HG02840 (cell line): ENCODE data around the gene ABLIM1.

Experiments used
- ATAC-seq: cut with Tn5 transposase; IDR thresholded peaks from one replicate; pipeline ENCODE4 v1.9.1; 2021; ENCODE audit warnings: mild to moderate bottlenecking, moderate library complexity, moderate number of reproducible peaks; ENCODE audit not compliant: unreplicated experiment, low FRiP score

ABLIM1 gene

DNA sequence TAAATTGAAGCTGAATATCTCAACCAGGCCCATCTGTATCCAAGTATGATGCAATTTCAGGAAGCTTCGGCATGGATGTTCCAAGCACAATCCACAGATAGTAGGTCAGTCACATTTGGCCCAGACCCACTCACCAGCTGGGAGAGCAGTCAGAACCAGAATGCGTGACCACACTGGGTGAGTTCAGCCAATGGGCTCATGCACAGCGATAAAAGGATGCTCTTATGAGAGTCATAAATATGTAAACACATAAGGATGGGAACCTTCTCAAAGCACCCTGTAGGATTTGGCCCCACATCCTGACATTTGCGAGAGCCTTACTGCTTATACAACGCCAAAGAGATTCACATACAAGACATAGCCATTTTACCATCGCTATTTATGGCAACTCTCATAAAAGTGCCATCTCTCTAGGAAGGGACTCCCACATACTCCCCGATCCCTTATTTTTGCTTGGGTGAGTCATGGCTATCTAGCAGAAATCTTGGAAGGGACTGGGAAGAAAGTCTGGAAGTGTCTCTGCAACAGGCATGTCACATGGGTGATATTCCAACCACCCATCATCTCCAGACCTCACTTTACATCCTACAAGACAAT lies 256.8 kb downstream of the ABLIM1 start:
- ATAC-seq: no peak

DNA sequence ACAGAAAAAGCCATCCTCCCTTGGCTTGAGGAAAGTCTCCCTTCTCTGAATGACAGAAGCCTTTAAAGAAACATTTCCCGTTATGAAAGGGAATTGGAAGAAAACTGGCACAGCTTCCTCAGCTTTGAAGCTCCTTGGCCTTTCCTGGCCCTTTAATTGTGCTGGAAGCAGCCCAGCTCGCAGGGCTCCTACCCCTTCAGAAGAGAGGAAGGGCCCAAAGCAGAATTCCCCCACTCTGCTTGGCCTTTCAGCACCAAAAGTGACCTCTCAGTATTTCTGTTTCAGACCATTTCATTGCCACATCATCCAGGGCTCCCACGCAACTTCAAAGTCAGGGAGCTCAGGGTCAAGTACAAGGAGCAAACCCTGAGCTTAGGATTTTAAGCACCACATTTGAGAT lies 258.0 kb downstream of the ABLIM1 start:
- no peak for ATAC-seq

DNA sequence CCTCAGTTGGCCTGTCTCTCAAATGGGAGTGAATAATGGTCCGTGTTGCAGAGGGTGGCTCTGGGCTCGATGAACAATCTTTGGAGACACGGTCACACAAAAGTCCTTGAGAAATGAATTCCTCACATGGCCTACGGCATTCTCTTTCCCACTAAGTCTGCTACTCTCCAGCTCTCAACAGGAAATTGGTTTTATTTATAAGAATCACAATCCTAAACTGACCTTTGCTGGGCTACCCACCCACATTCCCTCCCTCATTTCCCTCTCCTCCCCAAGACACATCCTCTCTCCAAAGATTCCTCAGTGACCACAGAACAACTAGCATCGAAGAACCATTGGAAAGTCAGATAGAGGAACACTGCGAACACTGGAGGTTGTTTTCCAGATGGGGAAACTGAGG lies 258.5 kb downstream of the ABLIM1 start:
- ATAC-seq: no peak

DNA sequence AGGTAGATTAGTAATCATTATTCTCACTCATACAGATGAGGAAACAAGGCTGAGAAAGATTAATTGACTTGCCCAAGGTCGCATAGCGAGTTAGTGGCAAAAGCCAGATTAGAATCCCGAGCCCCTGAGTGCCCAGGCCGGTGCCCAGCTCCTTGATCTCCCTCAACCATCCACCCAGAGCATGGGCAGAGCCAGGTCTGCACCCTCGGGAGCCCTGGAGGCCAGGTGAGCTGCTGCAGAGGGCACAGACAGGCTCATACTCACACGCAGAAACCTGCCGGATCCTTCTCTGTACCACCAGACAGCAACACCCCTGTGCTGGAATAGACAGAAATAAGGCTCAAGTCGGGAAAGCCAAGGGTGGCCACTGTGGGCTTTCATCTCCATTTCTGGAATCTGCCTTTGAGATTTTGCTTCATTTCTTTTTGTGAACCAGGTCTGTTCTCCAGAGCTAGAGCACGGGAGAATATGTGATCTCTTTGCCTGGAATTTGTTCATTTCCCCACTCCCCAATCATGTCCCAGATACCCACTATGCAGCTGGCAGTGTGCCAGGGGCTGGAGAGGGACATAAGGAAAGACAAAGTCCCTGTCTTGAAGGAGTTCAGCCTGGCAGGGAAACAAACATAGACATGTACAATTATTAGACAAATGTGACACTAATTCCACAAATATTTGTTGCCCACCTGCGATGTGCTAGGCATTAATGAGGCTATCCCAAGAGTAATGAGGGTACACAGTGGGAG lies 259.3 kb downstream of the ABLIM1 start:
- ATAC-seq: no peak

DNA sequence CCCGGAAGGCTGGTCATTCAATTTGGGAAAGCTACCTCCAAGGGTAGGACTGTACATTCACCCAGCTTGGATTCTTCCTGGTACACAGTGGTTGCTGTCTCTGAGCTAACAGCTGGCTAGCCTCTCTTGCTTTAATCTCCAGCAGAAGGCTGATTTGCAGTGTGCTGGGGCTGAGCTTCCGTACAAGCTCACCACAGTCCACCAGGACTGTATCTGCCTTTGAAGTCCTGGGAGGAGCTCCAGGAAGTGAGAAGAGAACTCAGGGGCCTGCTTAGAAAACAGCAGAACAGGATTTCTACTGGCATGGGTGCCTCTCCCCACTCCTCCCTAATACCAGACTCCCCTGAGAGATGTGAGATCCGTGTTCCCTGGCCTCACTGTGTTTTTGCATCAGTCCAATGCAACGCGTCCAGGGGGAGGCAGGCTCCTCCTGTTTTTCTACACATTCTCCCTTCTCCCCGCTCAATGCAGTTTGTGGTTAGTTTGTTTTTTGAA lies 260.4 kb downstream of the ABLIM1 start:
- ATAC-seq: no peak

DNA sequence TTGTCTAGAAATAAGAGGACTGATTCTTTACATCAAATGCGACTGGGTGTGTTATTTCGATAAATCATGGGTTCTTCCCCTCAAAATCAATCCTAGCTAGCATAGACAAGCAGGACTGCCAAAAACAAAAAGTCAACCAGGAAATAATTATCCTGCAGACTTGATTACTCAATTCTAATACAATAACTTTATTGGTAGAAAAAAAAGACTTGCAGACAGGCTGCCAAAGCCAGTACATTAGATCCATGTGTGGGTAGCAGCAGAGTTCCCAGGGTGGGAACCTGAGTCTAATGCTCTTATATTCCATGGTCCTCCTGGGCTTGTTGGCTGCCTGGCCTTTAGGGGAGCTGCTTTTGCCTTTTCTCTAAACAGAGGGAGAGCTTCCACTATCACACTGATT lies 261.6 kb downstream of the ABLIM1 start:
- ATAC-seq: no peak

DNA sequence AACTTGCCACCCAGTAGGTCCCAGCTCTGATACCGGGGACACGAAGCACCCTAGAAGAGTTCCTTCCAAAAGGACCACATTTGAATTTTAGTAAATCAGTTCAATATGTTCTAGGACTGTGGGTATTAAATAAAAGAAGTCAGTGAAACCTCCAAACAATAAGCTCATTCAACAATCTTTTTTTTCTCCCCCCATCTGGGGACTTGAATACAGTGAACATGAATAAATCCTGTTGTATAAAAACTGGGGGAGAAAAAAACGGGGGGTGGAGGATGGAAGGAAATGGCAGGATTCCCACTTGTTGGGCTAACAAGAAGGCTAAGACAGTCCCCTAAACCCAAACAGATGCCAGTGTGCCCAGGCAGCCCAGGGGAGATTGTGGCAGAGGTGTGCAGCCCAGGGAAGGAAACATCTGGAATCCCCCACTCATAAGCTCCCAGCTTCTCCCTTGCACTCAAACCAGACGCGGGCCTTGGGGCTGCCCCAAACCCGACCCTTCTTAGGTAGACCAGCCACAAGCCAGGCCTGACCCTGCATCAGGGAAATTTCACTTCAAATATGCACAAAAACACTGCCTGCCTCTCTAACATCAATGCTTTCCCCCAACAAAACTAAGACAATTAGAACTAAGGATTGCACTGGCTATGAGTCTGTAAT lies 262.6 kb downstream of the ABLIM1 start:
- ATAC-seq: no peak

DNA sequence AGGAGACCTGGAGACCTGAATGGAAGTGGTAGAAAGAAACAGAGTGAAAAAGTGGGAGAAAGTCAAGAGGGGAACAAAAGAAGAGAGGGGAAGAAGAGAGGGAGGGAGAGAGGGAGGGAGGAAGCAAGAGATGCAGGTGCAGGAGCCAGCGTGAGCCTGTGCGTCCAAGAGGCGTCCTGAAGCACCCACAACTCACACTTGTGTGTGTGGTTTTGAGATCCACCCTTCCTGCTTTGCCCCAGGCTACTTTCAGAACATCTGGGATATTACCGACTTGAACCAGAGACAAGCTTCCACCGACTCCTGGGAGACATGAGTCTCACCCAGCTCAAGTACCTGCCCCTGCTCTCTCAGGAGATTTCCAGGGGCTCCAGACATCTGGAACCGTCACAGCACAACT lies 263.5 kb downstream of the ABLIM1 start:
- no peak for ATAC-seq

DNA sequence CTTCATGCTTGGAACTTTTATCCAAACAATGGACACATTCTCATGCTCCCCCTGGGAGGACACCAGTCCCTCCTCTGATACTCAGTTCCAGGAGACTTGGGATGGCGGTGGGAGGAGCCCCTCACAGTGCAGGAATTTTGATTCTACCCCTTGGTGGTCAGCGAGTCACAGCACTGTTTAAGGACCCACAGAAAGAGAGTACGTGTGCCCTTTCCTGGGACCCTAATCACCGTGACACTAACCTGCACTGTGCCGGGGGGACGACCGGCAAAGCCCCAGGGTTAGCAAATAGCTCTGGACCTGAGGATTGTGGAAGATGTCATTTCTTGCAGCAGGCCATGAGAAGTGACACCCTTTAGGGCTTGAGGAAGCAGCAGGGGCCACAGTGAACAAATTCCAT lies 264.2 kb downstream of the ABLIM1 start:
- no peak for ATAC-seq

DNA sequence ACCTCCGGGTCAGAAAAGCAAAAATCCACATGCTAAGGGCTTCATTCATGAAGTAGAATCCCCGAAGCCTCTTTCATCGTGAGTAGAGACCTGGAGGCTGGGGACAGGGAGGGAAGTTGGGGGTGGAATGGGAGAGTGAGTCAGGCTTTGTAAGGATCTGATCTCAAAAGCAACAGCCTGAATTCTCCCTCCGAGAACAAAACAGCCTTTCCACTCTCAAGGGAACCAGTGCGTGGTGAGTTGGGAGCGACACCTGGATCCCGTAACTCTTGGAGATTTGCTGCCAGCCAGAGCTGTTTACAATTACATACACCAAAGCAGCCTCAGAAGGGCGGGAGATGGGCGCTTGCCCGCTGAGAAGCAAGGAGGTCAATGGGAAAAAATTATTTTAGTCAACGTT lies 264.6 kb downstream of the ABLIM1 start:
- no peak for ATAC-seq

DNA sequence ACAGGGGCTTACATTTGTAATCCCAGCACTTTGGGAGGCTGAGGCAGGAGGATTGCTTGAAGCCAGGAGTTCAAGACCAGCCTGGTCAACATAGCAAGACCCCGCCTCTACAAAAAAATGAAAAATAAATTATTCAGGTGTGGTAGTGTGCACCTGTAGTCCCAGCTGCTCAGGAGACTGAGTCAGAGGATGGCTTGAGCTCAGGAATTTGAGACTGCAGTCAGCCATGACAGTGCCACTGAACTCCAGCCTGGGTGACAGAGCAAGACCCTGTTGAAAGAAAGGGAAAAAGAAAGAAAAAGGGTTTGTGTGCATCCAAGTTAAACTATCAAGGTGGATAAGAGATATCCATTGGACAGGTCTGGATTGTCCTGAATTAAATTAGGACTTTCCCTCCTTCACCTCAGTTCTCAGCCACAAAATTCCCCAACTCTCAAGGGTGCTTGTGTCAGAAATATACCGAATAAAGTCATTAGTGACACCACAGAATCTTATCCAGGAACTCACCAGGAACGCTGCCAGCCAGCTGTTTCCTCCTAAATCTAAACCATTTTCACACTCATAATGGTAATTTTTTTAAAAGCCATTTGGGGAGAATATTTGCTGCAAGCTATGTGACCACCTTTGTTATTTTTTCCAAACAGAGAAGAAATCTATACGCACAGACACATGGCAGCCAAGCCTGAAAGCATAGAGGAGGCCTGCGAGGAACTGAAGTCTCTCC lies 265.8 kb downstream of the ABLIM1 start:
- ATAC-seq: no peak

DNA sequence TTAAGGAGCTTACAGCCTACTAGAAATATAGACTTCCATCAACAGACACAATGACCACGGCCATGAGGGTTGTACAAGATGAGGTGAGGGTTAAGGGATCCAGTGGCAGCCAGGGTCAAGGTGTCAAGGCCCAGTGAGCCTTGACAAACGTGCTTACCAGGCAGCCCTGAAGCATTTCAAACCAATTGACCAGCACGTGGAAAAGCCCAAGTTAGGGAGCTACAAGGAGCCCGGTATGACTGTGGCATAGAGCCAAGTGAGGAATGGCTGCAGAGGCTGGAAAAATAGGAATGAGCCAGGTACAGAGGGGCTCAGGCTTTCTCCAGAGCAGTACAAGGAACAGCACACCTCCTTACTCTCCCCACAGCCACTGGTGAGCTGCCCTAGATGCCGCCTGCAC lies 266.5 kb downstream of the ABLIM1 start:
- ATAC-seq: no peak

DNA sequence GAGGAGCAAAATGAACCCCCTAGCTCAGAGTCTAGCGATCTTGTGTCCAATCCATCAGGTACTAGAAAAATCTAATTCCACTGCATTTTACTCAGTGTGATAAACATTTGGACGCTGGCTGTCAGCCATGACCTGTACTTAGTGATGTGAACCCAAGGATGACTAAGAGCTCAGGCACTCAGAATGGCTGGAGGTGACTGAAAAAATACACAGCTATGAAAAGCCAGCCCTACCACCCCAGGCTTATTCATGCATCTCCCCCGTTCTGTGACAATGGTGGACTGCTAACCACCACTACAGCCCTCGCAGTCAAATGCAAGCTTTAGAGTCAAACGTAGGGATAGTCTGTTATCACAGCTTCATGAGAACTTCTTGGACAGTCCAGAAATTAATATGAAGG lies 268.6 kb downstream of the ABLIM1 start:
- no peak for ATAC-seq

DNA sequence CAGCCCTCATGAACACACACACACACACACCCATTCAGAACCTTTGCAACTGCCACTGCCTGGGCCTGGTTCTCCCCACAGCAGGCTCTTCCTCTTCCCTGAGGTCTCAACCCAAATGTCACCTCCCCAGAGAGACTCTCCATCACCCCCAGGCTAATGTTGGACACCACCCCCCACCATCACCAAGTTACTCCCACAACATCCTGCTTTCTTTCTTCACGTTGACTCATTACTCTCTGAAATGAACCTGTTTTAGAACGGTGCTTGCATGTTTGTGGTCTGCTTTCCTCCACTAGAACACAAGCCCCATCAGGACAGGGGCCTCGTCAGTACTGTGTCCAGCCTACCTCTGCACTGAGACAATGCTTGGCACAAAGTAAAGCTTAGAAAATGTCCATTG lies 269.8 kb downstream of the ABLIM1 start:
- no peak for ATAC-seq

DNA sequence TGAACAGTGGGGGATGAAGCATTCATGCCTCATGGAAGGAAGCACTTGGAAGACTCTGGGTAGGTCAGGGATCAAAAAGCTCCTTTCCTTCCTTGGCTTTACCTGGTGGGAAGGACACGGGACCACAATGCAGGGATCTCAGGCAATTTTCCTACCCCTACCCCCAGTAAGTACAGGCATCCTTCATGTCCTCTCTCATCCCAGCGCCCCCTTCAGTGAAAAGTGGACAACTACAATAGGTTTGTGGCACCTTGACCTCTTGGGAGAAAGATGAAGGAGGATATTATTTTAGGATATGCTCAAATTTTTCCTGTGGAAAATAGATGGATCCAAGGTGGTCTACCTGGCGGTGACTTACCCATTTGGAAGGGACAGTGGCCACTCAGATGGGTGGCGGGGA lies 270.3 kb downstream of the ABLIM1 start:
- ATAC-seq: no peak

DNA sequence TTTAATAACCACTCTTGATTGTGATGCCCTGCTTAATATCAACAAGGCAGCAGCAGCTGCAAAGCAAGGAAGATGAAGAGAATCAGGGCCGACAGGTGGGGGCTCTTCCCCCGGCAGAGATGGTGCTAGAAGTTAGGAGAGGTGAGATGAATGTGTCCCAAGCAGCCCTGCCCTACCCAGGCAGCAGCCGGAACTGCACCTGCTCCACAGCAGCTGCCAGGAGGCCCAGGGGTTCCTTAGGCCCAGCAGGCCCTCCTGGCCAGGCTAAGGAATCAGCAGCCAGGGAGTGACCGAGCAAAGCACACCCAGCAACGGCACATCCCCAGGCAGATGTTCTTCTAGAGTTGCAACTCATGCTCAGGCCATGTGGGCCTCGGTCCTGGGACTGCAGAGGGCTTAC lies 271.6 kb downstream of the ABLIM1 start:
- ATAC-seq: no peak

DNA sequence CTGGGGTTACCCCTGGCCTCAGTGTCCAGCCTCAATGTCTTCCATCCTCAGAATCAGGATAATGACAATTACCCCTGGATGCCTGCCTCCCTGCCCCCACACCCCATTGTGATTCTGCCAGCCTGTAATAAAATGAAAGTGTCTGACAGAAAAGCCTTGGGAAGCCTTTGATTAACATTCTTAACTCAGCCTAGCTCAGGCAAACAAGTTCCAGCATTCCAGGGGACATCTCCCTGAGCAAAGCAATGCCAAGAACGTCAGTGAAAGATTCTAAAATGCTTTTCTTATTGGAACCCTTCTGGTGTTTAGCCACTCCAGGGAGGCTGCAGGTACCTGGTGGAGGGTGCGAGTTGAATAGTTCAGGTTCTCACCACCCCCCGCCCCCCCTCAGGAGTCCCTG lies 272.5 kb downstream of the ABLIM1 start:
- ATAC-seq: no peak

DNA sequence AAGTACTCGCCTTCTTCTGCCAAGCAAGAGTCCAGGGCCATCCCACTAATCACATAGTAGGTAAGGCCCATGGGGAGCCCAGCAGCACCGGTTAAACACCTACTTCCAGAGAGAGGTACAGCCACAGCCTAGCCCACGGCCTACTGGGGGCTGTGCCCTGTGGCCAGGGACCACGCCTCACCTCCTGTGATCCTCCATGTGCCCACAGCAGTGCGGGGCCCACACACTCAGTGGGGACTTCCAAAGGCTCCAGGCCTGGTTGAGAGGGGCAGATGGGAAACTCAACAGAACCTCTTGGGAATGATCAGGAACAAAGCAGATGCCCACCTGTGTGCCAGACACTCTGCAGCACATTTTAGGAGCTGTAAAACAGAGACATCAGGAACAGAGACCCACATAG lies 273.5 kb downstream of the ABLIM1 start:
- no peak for ATAC-seq

DNA sequence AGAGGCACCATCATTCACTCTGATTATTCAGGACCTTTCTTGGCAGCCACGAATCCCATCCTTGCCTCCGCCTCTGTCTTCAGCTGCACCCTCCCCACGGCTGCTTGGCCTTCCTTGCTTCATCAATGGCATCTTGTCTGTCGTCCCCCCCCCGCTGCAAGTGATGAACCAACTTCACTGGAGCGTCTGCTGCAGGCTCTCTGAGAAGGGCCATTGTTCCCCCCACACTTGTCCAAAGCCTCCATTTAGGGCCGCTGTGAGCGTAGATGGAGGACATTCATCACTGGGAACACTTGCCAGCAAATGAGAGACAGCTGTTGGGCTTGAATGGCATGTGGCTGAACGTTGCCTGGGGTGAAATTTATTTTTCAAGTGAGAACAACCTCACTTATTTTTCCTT lies 273.9 kb downstream of the ABLIM1 start:
- ATAC-seq: no peak
